HT1080 (cell line): ENCODE results near the gene GSTM3. TPM values are rescaled to one million over a fixed set of nuclear protein-coding genes. Genes with fewer than 3 reads are reported as not detected.
A peak's percentile ranks its signal among the peaks of the same experiment; 100 is the strongest.
"Not testable (repeated sequence)": the region's sequence is repeated elsewhere in the genome, so short reads cannot be mapped to it uniquely, and the experiment has no call there.

ENCODE experiments used
- DNase-seq: peaks from one replicate; pipeline ENCODE4 v3.0.0-alpha.2; 2015; ENCODE audit warnings: low read depth
- total RNA-seq: library from RNA; depleted of rRNA; stranded (reverse); fragments of >200 nt; shearing (Covaris generic); gene quantifications from 2 replicates; pipeline ENCODE4 v1.2.3, GENCODE V29; 2014

GSTM3 gene
- total RNA-seq, 1 experiment from 2014 or later, result 52.4 TPM

DNA sequence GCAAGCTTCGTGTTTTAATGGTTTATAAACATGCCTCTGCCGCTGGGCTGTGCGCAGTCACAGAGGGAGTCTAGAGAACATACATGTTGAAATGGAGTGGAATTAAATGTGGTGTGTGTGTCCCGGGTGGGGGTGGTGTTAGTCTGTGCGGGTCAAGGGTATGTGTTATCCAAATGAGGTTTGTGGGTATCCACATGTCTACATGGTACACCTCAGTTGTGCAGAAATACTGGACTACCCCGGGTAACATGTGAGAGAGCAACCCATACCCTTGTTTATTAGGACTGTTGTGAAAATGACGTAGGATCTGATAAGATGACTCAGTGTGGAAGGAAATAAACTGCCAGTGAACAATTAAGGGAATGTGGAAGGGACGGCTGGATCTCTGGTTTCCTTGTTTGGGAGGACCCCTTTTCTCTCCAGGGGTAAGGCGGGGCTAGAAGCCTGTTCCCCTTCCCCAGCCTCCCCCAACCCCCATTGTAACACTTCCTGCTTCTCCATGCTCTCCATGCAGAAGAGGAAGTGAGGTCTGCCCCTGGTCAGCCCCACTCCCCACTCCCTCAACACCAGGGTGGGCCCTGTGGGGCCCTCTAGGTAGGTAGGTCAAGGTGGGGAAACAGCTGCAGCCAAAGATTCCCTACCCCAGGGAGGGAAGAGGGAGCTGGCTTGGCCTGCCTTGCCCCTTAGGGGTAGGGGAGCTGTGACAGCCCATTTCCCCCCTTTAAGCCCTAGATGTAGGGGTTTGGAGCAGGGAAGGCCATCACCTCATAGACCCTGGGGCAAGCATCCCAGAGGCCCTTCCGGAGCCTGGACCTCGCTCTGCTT, 22.2 kb upstream of the GSTM3 start:
- DNase-seq, result peak; percentile 46

DNA sequence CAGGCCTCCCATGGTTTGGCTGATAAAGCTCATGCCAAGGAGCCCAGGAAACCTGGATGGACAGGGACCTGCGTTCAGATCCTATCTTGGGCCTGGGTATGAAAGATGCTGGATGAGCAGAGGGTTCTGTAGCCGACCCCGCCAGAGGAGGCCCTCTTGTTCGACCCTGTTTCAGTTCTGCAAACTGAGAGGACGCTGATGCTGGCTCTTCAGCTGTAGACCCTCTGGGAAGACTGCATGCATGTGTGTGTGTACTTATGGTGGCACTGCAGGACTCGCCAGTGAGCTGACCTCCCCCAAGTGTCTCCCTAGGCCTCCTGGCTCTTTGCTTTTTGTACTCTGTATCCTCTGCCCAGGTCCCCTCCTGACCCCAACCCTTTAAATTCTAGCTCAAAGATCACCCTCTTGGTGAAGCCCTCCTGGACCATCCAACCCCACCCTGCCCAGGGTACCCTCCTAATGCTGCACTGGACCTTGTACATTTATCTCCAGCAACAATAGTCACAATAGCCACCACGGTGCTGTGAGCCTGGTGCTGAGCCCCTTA, 21.3 kb upstream of the GSTM3 start:
- DNase-seq, result no peak

GRCh38 chr1:109761227-109762038, 20.6 kb upstream of the GSTM3 start:
- DNase-seq, result no peak

- no peak for DNase-seq
Measured at GRCh38 chr1:109760581-109761226, 19.9 kb upstream of the GSTM3 start.

DNA sequence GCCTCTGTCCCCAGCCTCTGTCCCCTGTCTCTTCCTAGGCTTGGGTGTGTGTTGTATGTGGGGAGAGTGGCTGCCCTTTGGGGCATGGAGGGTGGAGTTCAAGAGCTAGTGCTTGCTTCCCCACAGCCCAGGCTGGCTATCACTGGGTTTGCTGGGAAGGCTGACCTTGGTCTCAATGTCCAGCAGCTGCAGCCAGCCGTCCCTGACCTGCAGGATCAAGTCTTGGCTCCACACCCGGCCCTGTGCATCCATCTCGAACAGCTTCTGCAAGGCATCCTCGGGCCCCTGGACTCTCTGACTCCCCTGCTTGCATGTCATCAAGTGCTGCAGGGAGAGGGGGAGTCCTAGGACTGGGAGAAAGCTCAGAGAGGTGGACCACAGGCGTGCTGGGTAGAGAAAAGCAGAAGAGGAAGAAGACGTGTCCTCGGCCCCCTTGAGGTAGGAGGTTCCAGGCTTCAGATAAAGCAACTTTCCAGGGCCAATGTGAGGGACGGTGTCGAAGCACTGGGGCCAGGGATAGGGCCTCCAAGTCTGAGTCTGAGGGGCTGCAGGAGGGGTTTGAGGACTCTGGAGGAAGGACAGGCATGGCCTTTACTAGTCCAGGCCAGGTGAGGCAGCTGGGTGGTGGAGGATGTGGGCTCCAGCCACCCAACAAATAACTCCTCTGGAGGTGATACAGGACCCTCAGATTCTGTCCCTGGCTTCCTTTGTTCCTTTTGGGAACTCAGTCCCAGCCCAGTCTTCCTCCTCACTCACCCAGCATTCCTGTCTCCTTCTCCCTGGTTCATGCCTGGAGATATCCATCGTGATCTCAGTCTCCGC, 18.9 kb upstream of the GSTM3 start:
- DNase-seq, result no peak

- DNase-seq, result no peak
Measured at GRCh38 chr1:109757936-109758786, 17.3 kb upstream of the GSTM3 start.

DNA sequence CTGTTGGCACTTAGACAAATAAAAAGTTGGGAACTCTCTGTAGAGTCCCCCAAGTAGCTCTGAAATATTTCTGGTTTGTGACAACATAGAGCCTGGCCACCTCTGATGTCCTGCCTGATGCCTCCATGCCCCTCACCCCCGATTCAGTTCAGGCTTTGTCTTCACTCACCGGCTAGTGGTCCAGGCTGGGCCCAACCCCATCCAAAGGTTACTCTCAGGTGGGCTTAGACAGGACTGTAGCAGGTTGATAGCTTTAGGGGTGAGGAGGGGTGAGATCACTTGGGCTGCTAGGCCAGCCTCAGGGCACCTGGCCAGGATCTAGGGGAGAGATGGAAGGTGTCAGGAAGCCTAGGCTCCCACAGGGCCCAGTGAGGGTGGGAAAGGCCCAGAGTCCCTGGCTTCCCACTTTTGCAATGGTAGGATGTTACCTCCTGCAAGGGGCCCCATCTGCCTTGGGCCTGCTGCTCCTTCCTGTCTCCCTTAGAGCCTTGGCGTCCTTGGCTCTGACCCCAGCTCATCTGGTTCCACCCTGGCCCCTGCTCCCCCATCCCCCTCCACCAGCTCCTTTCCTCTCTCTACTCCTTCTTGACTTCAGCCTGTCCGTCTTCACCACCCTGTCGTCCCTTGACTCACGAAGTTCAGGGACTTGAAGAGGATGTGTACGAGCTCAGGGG, 16.1 kb upstream of the GSTM3 start:
- no peak for DNase-seq

- DNase-seq, result not testable (repeated sequence)
Measured at GRCh38 chr1:109756325-109756724, 15.5 kb upstream of the GSTM3 start.

- no peak for DNase-seq
Measured at GRCh38 chr1:109754738-109755137, 13.9 kb upstream of the GSTM3 start.

DNA sequence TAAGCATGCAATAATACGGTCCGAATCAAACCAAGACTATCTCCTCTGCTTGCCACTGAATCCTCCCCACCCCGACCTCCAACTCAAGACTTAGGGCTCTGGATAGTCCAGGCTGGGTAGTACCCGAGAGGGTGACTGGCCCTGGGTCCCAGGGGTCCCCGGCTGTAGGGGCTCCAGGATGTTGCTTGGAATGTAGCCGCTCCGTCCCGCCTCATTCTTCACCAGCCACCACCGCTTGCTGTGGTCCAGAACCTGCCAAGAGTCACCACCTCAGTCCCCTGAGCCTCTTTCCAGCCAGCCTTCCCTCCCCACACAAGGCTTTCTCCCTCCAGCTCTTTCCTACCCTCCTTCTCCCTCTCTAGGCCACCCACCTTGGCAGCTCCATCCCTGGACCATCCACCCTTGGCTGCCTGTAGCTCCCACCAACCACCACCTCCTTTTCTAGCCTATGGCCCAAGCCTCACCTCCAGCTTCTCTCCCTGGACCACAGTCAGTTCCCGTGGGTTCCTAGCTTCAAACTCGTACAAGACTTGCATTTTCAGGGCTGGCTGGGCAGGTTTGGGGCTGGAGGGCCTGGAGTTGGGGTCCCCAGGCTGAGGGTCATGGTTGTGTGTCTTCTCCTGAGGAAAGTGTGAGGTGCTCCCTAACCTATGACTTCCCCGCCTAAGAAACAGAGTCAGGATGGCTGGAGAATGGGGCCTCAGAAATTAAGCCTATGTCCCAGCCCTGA, 10.9 kb upstream of the GSTM3 start:
- no peak for DNase-seq

- DNase-seq, result no peak
Measured at GRCh38 chr1:109750920-109751319, 10.1 kb upstream of the GSTM3 start.

GRCh38 chr1:109750241-109750882, 9.5 kb upstream of the GSTM3 start:
- no peak for DNase-seq

DNA sequence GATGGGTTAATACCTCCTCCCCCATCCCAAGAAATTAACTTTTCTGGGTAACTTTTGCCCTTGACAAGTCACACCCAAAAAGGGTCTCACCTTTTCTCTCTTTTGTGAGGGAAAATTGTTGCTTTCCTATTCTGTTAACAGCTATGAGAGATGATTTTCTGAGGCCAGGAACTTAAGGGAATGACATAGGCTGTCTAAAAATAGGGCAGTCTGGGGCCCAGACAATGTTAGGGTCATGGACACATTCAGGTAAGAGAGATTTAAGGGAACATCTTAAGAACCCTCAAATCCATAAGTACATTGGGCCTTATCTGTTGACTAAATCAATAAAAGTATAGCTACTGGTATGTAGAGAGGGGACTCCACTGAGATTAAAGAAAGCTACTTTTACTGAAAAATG, 8.4 kb upstream of the GSTM3 start:
- no peak for DNase-seq

DNA sequence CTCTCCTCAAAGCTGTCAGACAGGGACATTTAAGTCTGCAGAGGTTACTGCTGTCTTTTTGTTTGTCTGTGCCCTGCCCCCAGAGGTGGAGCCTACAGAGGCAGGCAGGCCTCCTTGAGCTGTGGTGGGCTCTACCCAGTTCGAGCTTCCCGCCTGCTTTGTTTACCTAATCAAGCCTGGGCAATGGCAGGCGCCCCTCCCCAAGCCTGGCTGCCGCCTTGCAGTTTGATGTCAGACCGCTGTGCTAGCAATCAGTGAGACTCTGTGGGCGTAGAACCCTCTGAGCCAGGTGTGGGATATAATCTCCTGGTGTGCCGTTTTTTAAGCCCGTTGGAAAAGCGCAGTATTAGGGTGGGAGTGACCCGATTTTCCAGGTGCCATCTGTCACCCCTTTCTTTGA, 7.5 kb upstream of the GSTM3 start:
- DNase-seq, result not testable (repeated sequence)

DNA sequence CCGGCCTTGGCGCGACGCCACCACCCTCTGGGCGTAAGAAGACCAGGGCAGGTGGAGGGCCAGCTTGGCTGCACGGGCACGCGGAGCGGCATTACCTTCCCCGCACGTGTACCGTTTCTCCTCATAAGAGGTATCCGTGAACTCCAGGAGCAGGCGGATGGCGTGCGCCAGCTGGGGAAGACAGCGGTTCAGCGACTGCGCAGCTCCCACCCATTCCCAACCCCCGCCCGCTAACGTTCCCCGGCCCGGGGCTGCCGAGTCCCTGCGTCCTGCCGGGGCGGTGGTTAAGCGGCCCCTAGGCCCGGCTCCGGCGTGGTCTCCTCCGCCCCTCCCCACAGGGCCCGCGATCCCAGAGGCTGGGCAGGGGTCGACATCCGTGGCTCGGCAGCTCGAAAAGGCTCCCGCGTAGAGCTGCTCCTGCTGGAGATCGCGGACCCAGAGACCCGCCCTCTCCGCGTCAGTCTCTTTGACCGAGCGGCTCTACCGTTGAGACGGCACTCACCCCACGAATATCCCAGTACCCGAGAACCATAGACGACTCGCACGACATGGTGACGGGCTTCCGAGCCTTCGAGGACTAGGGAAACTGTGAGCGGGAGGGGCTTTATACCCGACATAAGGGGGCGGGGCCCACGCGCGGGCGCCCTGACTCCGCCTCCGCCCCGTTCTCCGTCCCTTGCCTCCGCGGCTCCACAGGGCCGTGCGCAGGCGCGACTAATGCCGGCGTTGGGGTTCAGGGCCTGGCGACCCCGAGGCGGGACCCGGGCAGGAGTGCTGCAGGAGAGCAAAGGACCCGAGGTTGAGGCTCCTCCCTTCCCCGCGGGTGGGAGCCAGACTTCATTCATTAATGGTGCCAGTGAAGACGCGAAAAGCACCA, 862 bp downstream of the GSTM3 start:
- DNase-seq, result peak; percentile 71

DNA sequence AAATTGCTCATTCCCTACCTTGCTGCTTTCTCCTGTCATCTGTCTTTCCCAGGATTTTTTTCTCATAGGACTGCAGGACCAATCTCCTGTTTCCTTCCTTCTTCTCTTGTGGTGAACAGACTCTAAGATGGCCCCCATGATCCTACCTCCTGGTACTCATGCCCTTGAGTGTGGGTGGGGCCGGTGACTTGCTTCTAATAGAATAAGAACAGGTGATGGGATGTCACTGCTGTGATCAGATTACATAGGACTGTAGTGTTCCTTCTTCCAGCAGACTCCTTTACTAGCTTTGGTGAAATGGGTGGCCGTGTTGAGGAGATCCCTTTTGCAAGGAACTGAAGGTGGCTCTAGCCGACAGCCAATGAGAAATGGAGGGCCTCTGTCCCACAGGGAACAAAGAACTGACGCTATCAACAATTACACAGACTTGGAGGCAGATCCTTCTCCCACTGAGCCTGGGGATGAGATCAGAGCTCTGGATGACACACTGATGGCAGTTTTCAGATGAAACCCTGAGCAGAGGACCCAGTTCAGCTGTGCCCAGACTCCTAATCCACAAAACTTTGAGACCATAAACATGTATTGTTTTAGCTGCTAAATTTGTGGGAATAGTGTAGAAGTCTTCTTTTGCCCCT, 7.5 kb downstream of the GSTM3 start:
- no peak for DNase-seq
